Measurements from ENCODE around the gene PPP2R2B. TPM values are rescaled to one million over a fixed set of nuclear protein-coding genes. Genes with fewer than 3 reads are reported as not detected.
A peak's percentile ranks its signal among the peaks of the same experiment; 100 is the strongest.
"Not testable (repeated sequence)": the region's sequence is repeated elsewhere in the genome, so short reads cannot be mapped to it uniquely, and the experiment has no call there.

Gene PPP2R2B
- total RNA-seq, 2 donors from 2014 or later = 6.9 to 12.1 TPM

DNA sequence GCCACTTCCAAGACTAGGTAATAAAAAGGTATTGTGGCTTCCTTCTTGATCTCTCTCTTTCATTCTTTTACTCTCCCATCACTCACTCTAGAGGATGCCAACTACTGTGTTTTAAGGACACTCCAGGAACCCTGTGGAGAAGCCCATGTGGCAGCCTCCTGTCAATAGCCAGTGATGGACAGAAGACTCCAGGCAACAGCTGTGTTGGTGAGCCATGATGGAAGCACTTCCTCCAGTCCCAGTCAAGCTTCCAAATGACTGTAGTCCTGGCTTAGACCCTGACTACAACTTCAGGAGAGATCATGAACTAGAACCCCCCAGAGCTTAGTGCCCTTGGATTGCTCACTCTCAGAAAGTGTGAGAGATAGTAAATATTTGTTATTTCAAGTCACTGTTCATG lies 123.9 kb downstream of the PPP2R2B start:
- no peaks in the 10 kb centered on the region for H3K27me3 Mint-ChIP-seq
- no peaks in the 10 kb centered on the region for H3K9me3 ChIP-seq (ENCODE audit: control insufficient read depth, low read length, poor library complexity, severe bottlenecking)
- ATAC-seq (no peak), DNase-seq (no peak)
- H3K36me3 Mint-ChIP-seq (ENCODE audit: low read depth) = no peaks in the 10 kb centered on the region
- no peak overlapping the region for H3K4me3 Mint-ChIP-seq
- peak overlapping the region; percentile 96 for H3K27ac Mint-ChIP-seq
- peaks cover 54% of the 10 kb centered on the region for H3K4me1 Mint-ChIP-seq

DNA sequence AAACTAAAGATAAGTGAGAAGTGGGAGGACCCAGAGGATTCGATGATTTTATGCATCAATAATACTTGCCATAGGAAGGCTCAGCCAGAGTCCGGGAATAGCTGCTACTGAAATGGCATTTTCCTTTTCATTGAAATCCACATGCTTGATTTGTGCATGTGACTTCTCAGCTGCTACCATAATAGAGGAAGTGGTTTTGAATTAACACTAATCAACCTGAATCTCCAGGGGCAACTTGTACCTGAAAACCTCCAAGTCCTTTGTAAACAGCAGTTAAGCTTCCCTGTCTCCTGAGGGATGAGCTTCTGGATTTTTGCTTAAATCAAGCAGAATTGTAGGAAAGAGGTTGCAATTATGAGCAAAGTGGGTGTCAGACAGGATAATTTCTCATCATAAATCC lies 124.9 kb downstream of the PPP2R2B start:
- Mint-ChIP-seq H3K27ac (peak overlapping the region; percentile 96), H3K4me3 (peak overlapping the region; percentile 82), H3K36me3 (ENCODE audit: low read depth) (no peaks in the 10 kb centered on the region), H3K4me1 (peaks cover 45% of the 10 kb centered on the region), H3K27me3 (no peaks in the 10 kb centered on the region)
- DNase-seq (no peak), ATAC-seq (no peak)
- no peaks in the 10 kb centered on the region for H3K9me3 ChIP-seq (ENCODE audit: control insufficient read depth, low read length, poor library complexity, severe bottlenecking)

DNA sequence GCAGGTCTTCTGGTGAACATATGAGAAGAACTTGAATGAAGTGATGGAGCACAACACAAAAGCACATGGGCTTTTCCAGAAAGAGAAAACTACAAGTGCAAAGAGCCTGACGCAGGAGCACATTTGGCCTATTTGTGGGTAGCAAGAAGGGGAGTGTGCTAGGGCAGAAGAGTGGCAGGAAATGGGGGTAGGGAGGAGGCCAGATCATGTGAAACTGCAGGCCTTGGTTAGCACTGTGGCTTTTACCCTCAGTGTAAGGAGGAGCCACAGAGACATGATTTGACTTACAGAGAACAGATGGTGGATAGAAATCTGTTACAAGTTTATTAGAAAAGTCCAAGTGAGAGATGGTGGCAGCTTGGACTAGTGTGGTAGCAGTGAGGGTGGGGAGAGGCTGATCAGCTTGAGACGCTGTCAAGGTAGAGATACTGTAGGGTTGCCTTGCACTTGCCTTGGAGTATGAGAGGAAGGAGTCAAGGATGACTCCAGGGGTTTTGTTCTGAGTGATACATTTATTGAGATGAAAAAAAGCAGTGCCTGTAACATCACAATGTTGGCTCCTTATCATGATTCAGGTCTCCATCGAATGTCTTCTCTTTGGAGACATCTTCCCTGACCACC lies 126.7 kb downstream of the PPP2R2B start:
- Mint-ChIP-seq H3K4me1 (peaks cover 39% of the 10 kb centered on the region), H3K27me3 (no peaks in the 10 kb centered on the region), H3K27ac (peak overlapping the region; percentile 96), H3K4me3 (peak overlapping the region; percentile 82), H3K36me3 (ENCODE audit: low read depth) (no peaks in the 10 kb centered on the region)
- ATAC-seq (peak; percentile 99), DNase-seq (peak in 2 of 3 donors; percentile 19 to 43)
- H3K9me3 ChIP-seq (ENCODE audit: control insufficient read depth, low read length, poor library complexity, severe bottlenecking) = no peaks in the 10 kb centered on the region

DNA sequence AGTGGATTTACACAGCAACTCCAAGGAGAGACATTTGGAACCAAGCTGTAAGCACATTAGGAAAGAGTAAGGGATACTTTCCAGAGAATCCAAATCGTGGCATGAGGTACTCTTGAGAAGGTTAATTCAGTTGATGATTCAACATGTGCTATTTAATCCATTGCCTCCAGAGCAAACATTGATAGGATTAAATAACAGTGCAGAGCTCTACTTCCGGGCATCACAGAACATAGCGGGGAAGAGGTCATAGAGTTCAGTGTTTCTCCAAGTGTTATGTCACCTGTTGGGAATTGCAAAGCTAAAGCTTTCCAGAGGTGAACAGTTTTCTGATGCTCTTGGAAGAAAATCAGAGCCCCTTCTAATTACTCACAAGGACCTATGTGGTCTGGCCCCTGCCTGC lies 127.5 kb downstream of the PPP2R2B start:
- H3K4me1 Mint-ChIP-seq = peaks cover 35% of the 10 kb centered on the region
- no peaks in the 10 kb centered on the region for H3K36me3 Mint-ChIP-seq (ENCODE audit: low read depth)
- ATAC-seq (no peak), DNase-seq (no peak)
- no peaks in the 10 kb centered on the region for H3K9me3 ChIP-seq (ENCODE audit: control insufficient read depth, low read length, poor library complexity, severe bottlenecking)
- peak overlapping the region; percentile 96 for H3K27ac Mint-ChIP-seq
- peak overlapping the region; percentile 22 for H3K4me3 Mint-ChIP-seq
- H3K27me3 Mint-ChIP-seq = no peaks in the 10 kb centered on the region

DNA sequence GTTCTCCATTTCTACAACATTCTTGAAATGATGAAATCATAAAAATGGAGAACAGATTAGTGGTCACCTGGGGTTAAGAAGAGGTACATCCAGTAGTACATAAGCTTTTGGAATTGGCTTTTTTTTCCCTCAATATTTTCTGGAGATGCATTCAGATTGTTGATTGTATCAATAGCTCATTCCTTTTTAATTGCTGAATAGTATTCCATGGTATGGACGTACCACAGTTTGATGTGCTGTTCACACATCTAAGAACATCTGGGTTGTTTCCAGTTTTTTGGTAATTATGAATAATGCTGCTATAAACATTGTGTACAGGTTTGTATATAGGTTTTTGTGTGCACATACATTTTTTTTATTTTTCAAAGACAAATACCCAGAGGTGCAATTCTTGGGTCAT lies 130.0 kb downstream of the PPP2R2B start:
- no peaks in the 10 kb centered on the region for H3K27me3 Mint-ChIP-seq
- no peak overlapping the region for H3K4me3 Mint-ChIP-seq
- H3K27ac Mint-ChIP-seq = no peak overlapping the region
- no peaks in the 10 kb centered on the region for H3K9me3 ChIP-seq (ENCODE audit: control insufficient read depth, low read length, poor library complexity, severe bottlenecking)
- ATAC-seq (no peak), DNase-seq (no peak)
- no peaks in the 10 kb centered on the region for H3K36me3 Mint-ChIP-seq (ENCODE audit: low read depth)
- H3K4me1 Mint-ChIP-seq = peaks cover 25% of the 10 kb centered on the region

DNA sequence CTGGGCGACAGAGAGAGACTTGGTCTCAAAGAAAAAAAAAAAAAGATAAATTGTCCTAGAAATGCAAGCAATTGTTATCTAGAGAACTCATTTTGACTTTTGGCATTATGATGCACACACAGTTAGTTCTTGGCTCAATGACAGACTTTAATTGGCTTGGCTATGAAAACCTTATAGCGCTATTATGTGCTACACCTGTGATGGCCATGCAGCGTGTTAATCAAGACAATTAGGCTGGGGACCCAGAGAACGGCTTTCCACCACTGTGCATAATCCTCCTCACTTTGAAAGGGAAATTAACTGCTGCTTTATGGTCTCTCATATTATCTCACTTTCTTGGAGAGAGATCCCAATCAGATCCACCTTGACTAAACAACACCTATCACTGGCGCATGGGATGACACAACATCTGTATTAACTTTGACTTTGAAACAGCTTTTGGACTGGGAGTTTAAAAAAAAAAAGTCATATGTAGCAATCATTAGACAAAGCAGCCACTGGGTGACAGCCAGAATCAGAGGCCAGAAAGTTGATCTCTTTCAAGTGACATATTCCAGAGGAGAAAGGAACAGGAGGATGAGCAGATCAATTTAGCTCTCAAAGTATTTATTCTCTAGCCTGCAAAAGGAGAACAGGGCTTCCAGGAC lies 132.5 kb downstream of the PPP2R2B start:
- DNase-seq (no peak), ATAC-seq (no peak)
- H3K4me1 Mint-ChIP-seq = peaks cover 3% of the 10 kb centered on the region
- H3K36me3 Mint-ChIP-seq (ENCODE audit: low read depth) = no peaks in the 10 kb centered on the region
- H3K27ac Mint-ChIP-seq = peak overlapping the region; percentile 21
- H3K4me3 Mint-ChIP-seq = no peak overlapping the region
- no peaks in the 10 kb centered on the region for H3K27me3 Mint-ChIP-seq
- H3K9me3 ChIP-seq (ENCODE audit: control insufficient read depth, low read length, poor library complexity, severe bottlenecking) = no peaks in the 10 kb centered on the region

DNA sequence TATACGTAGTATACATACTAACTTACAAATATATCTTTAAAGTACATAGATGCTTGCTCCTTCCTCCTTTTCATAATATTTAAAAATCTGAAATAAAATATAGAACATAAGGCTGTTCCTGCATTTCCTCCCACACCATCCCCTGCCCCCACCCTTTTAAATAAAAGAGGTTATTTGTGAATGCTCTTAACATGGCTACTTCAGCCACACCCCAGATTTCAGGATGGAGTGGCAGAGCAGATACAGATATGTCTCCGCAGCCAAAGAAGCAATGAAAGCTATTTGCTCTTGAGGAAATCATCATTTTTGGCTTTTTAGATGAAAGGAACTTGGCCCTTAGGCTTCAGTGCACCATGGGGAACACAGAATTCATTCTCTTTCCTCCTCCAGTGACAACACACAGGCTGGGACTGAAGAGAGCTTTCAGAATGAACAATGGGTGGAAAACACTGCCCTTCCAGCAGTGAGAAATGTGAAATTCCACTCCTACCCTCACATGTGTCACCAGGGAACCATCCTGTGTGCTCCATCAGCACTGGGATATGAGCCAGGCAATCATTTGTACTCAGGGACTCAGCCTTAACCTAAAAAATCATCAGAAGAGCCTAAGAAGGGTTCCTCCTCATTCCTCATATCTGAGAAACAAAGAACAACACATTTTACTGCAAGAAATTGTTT lies 134.3 kb downstream of the PPP2R2B start:
- H3K4me3 Mint-ChIP-seq = no peak overlapping the region
- H3K27ac Mint-ChIP-seq = no peak overlapping the region
- H3K36me3 Mint-ChIP-seq (ENCODE audit: low read depth) = no peaks in the 10 kb centered on the region
- H3K4me1 Mint-ChIP-seq = no peaks in the 10 kb centered on the region
- DNase-seq (no peak), ATAC-seq (no peak)
- no peaks in the 10 kb centered on the region for H3K9me3 ChIP-seq (ENCODE audit: control insufficient read depth, low read length, poor library complexity, severe bottlenecking)
- H3K27me3 Mint-ChIP-seq = no peaks in the 10 kb centered on the region

DNA sequence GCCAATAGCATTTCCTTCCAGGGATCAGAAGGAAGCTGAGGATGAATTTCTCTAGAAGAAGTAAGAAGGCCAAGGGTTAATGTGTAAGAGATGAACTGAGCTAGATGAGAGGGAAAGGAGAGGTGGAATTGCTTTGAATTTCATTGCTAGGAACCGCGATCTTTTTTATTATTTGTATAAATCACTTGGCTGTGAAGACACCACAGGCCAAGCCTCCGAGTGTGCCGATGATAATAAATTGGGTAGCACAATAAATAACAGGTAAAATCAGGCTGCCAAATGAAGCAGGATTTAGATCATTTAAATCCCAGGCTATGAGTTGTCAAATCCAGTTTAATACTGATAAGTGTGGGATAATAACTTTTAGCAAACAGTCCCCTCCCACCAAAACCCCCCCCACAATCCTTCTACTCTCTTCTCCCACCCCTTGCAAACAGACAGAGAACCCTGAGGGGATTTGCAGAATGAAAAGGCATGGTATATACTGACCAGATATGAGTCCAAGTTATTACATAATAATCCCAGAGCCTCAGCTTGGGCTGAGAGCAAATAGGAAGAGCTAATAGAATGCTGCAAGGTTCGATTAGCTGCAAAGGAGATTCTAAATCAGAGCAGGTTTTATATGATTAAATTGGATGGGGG lies 143.5 kb downstream of the PPP2R2B start:
- Mint-ChIP-seq H3K27ac (no peak overlapping the region), H3K36me3 (ENCODE audit: low read depth) (no peaks in the 10 kb centered on the region)

DNA sequence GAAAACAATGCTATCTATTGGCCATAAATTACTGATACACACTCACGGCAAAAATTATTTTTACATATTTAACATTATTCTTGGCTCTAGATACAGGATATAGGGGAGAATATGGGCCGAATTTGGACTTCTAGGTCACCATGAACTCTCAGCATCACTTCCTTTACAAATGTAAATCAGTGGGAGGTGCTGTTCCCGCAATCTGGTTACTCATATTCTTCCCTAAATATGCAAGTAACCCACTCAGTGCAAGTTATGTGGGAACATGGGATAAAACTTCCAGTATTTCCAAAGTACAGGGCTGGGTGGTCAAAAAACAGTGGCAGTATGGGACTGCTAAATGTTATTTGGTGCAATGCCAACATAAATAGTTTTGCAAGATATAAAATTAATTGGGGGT lies 145.6 kb downstream of the PPP2R2B start:
- Mint-ChIP-seq H3K4me1 (no peaks in the 10 kb centered on the region), H3K36me3 (ENCODE audit: low read depth) (no peaks in the 10 kb centered on the region), H3K27me3 (no peaks in the 10 kb centered on the region), H3K4me3 (no peak overlapping the region), H3K27ac (no peak overlapping the region)
- DNase-seq (no peak), ATAC-seq (no peak)
- H3K9me3 ChIP-seq (ENCODE audit: control insufficient read depth, low read length, poor library complexity, severe bottlenecking) = no peaks in the 10 kb centered on the region

More for the DNA sequence above, 143.5 kb downstream of the PPP2R2B start:
- Mint-ChIP-seq H3K4me3 (no peak overlapping the region), H3K4me1 (no peaks in the 10 kb centered on the region), H3K27me3 (no peaks in the 10 kb centered on the region)
- ATAC-seq (no peak), DNase-seq (no peak)
- no peaks in the 10 kb centered on the region for H3K9me3 ChIP-seq (ENCODE audit: control insufficient read depth, low read length, poor library complexity, severe bottlenecking)

DNA sequence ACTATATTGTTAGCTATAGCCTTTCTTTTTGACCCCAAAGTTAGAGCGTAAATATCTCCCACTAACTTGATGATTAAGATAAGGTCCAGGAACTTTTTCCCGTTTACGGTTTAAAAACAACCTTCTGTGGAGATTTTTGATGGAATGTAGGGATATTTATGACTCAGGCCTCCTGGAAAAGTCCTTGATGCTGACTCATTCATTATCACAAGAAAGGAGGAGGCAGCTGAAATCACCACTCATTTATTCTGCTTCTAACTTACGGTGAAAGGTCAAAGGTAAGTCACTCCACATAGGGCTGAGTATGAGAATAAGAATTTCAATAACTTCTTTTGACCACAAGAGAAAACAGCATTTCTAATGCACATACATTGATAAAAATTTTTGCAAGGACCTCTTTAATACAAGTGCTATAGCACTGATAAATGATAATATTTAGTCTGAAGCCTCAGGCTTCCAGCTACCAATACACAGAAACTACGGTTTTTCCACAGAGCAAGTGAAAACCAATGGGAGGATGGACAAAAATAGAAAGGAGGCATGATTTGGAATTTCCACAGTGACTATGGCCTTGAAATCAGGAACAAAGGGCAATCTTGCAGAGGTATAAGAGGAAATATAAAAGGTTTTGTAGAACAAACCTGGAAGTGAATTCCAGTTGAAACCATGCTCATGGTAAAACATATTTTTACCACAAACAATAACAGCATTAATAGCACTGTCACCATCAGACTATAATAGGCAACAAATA lies 146.5 kb downstream of the PPP2R2B start:
- H3K9me3 ChIP-seq (ENCODE audit: control insufficient read depth, low read length, poor library complexity, severe bottlenecking) = no peaks in the 10 kb centered on the region
- Mint-ChIP-seq H3K4me1 (no peaks in the 10 kb centered on the region), H3K4me3 (no peak overlapping the region), H3K27me3 (no peaks in the 10 kb centered on the region), H3K27ac (no peak overlapping the region), H3K36me3 (ENCODE audit: low read depth) (no peaks in the 10 kb centered on the region)
- no peak for DNase-seq
- no peak for ATAC-seq

DNA sequence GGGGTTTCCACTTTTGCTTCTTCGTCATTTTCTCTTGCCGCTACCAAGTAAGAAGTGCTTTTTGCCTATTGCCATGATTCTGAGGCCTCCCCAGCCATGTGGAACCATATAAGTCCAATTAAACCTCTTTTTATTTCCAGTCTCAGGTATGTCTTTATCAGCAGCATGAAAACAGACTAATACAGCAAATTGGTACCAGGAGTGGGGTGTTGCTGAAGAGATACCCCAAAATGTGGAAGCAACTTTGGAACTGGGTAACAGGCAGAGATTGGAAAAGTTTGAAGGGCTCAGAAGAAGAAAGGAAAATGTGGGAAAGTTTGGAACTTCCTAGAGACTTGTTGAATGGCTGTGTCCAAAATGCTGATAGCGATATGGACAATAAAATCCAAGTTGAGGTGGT lies 149.8 kb downstream of the PPP2R2B start:
- H3K9me3 ChIP-seq (ENCODE audit: control insufficient read depth, low read length, poor library complexity, severe bottlenecking); DNase-seq; H3K27me3 Mint-ChIP-seq; H3K4me3 Mint-ChIP-seq; ATAC-seq; H3K36me3 Mint-ChIP-seq (ENCODE audit: low read depth); H3K27ac Mint-ChIP-seq; H3K4me1 Mint-ChIP-seq: not testable (repeated sequence)

DNA sequence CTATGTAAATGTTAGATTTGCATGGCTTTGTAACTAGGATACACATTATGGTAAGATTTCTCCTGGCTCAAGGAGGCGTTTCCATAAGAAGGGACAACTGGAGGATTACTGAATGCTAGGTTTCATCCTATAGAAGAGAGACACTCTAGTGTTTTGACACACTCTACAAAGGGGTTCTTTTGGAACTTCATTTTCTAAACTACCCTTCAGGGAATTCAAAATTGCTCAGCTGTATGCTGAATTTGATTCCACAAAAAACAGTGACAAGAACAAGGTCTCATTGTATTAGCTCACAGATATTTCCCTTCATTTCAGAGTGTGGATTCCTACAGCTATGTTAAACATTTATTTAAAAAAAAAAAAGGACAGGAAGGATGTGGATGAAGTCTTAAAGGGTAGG lies 151.7 kb downstream of the PPP2R2B start:
- peaks cover 3% of the 10 kb centered on the region for H3K4me1 Mint-ChIP-seq
- H3K27me3 Mint-ChIP-seq = no peaks in the 10 kb centered on the region
- no peaks in the 10 kb centered on the region for H3K36me3 Mint-ChIP-seq (ENCODE audit: low read depth)
- no peak overlapping the region for H3K4me3 Mint-ChIP-seq
- H3K27ac Mint-ChIP-seq = no peak overlapping the region
- DNase-seq (no peak), ATAC-seq (no peak)
- no peaks in the 10 kb centered on the region for H3K9me3 ChIP-seq (ENCODE audit: control insufficient read depth, low read length, poor library complexity, severe bottlenecking)

DNA sequence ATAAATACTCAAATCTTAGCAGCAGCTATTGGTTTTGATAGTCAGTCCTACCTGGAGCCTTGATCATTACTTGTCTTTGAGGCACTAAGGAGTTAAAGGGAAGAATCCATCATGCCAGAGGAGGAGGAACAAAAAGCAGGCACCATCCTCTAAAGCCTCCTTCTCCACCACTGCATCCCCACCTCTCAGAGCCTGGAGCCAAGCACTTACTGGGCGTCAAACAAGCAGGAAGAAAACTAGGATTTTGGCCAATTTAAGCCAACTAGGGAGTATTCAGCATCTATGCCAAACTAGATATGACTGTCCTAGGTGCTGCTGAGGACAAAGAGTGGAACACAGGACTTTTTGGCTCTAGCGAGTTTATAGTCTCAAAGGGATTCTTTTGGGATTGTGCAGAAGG lies 152.5 kb downstream of the PPP2R2B start:
- no peak overlapping the region for H3K27ac Mint-ChIP-seq
- H3K27me3 Mint-ChIP-seq = no peaks in the 10 kb centered on the region
- no peaks in the 10 kb centered on the region for H3K9me3 ChIP-seq (ENCODE audit: control insufficient read depth, low read length, poor library complexity, severe bottlenecking)
- no peak overlapping the region for H3K4me3 Mint-ChIP-seq
- no peak for DNase-seq
- H3K4me1 Mint-ChIP-seq = peaks cover 3% of the 10 kb centered on the region
- H3K36me3 Mint-ChIP-seq (ENCODE audit: low read depth) = no peaks in the 10 kb centered on the region
- ATAC-seq = no peak
